Osteoblast (primary cell): ENCODE results near the gene EMP1. TPM values are rescaled to one million over a fixed set of nuclear protein-coding genes. Genes with fewer than 3 reads are reported as not detected.

Experiments
- DNase-seq: peaks from one replicate; pipeline ENCODE4 v3.0.0; 2011; ENCODE audit warnings: low spot score, mixed read lengths; ENCODE audit not compliant: insufficient read length; ENCODE audit errors: missing footprints
- H2AFZ ChIP-seq: 2 replicates; pipeline ENCODE4 v1.6.0; 2011; ENCODE audit warnings: mild to moderate bottlenecking, low read length
- H3K27ac ChIP-seq: 2 replicates; pipeline ENCODE4 v1.5.1; 2011; ENCODE audit warnings: mild to moderate bottlenecking, low read depth, low read length, moderate library complexity
- H3K27me3 ChIP-seq: 2 replicates; pipeline ENCODE4 v1.6.0; 2012; ENCODE audit warnings: mild to moderate bottlenecking, control low read depth, inconsistent platforms, low read length, moderate library complexity; ENCODE audit not compliant: insufficient read depth
- H3K36me3 ChIP-seq: 2 replicates; pipeline ENCODE4 v1.5.1; 2011; ENCODE audit warnings: mild to moderate bottlenecking, low read length, control low read depth, moderate library complexity; ENCODE audit not compliant: insufficient read depth
- H3K4me1 ChIP-seq: 2 replicates; pipeline ENCODE4 v1.5.1; 2011; ENCODE audit warnings: mild to moderate bottlenecking, low read length, control low read depth, moderate library complexity; ENCODE audit not compliant: insufficient read depth
- H3K4me2 ChIP-seq: 2 replicates; pipeline ENCODE4 v1.6.0; 2011; ENCODE audit warnings: mild to moderate bottlenecking, low read length; ENCODE audit not compliant: insufficient read depth
- H3K4me3 ChIP-seq: fragments of 200-600 bp; sonication (generic); 3 replicates; pipeline ENCODE4 v1.5.1; 2012; ENCODE audit warnings: mild to moderate bottlenecking, low read length, inconsistent platforms; ENCODE audit not compliant: insufficient read depth
- H3K79me2 ChIP-seq: 2 replicates; pipeline ENCODE4 v1.6.0; 2012; ENCODE audit warnings: mild to moderate bottlenecking, low read length, control low read depth, inconsistent platforms; ENCODE audit not compliant: insufficient read depth
- H3K9me3 ChIP-seq: 2 replicates; pipeline ENCODE4 v1.5.1; 2011; ENCODE audit warnings: low read depth, low read length, control low read depth
- H4K20me1 ChIP-seq: 2 replicates; pipeline ENCODE4 v1.6.0; 2012; ENCODE audit warnings: mild to moderate bottlenecking, low read length, control low read depth; ENCODE audit not compliant: insufficient read depth
- total RNA-seq: library from RNA; depleted of rRNA; stranded (reverse); fragments of >200 nt; gene quantifications from 2 replicates; pipeline ENCODE4 v1.2.3, GENCODE V29; 2012
- TF ChIP-seq, protein P1 (sequence below): IDR thresholded peaks from 2 replicates; pipeline ENCODE4 v1.5.1; 2011; ENCODE audit warnings: mild to moderate bottlenecking, low read depth, low read length, moderate library complexity; ENCODE audit errors: extremely low read depth

Gene EMP1
- total RNA-seq, 1 donor = 106 TPM

GRCh38 chr12:13211859-13212664 is 15.5 kb downstream of the EMP1 start:
- Histone ChIP-seq H3K9me3 (no peaks in the 10 kb centered on the region), H2AFZ (no peak overlapping the region), H3K79me2 (peaks cover 75% of the 10 kb centered on the region), H3K4me1 (peaks cover 49% of the 10 kb centered on the region), H3K36me3 (peaks cover 78% of the 10 kb centered on the region), H3K27me3 (no peaks in the 10 kb centered on the region), H3K4me2 (peak overlapping the region; percentile 0), H3K4me3 (no peak overlapping the region), H4K20me1 (peaks cover 9% of the 10 kb centered on the region), H3K27ac (peak overlapping the region; percentile 96)
- TF ChIP-seq, protein P1, sequence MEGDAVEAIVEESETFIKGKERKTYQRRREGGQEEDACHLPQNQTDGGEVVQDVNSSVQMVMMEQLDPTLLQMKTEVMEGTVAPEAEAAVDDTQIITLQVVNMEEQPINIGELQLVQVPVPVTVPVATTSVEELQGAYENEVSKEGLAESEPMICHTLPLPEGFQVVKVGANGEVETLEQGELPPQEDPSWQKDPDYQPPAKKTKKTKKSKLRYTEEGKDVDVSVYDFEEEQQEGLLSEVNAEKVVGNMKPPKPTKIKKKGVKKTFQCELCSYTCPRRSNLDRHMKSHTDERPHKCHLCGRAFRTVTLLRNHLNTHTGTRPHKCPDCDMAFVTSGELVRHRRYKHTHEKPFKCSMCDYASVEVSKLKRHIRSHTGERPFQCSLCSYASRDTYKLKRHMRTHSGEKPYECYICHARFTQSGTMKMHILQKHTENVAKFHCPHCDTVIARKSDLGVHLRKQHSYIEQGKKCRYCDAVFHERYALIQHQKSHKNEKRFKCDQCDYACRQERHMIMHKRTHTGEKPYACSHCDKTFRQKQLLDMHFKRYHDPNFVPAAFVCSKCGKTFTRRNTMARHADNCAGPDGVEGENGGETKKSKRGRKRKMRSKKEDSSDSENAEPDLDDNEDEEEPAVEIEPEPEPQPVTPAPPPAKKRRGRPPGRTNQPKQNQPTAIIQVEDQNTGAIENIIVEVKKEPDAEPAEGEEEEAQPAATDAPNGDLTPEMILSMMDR = peak; percentile 78
- DNase-seq = no peak

- H3K4me2 ChIP-seq = no peak overlapping the region
- peak overlapping the region; percentile 24 for H3K27ac ChIP-seq
- H3K4me3 ChIP-seq = no peak overlapping the region
- H4K20me1 ChIP-seq = peaks cover 6% of the 10 kb centered on the region
- H3K27me3 ChIP-seq = no peaks in the 10 kb centered on the region
- no peak overlapping the region for H2AFZ ChIP-seq
- H3K79me2 ChIP-seq = peaks cover 45% of the 10 kb centered on the region
- no peak for DNase-seq
- peaks cover 87% of the 10 kb centered on the region for H3K36me3 ChIP-seq
- no peaks in the 10 kb centered on the region for H3K9me3 ChIP-seq
- peaks cover 30% of the 10 kb centered on the region for H3K4me1 ChIP-seq
- TF ChIP-seq, protein P1 = no peak
Measured at GRCh38 chr12:13215056-13215455, 18.5 kb downstream of the EMP1 start.

DNA sequence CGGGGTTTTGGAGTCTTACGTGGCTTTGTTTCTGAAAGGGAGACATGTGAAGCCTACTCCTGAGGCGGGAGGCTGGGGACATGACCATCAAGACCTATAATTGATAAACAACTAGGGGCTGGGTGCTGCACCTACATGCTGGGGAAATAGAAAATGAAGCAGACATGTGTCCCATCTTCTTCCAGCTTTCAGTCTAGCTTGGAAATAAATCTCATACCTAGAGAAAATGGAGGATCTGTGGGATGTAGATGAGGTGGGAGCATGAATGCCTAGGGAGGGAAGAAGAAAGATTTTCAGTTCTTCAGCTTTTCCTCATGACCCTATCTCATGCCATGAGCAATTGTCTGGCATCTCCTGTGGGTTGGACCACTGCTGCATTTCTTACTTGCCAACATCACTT is 22.1 kb downstream of the EMP1 start:
- peaks cover 47% of the 10 kb centered on the region for H3K4me1 ChIP-seq
- H2AFZ ChIP-seq = no peak overlapping the region
- TF ChIP-seq, protein P1 = no peak
- no peaks in the 10 kb centered on the region for H4K20me1 ChIP-seq
- no peak overlapping the region for H3K4me3 ChIP-seq
- peaks cover 11% of the 10 kb centered on the region for H3K79me2 ChIP-seq
- H3K36me3 ChIP-seq = peaks cover 58% of the 10 kb centered on the region
- H3K9me3 ChIP-seq = no peaks in the 10 kb centered on the region
- no peak overlapping the region for H3K4me2 ChIP-seq
- no peaks in the 10 kb centered on the region for H3K27me3 ChIP-seq
- peak overlapping the region; percentile 24 for H3K27ac ChIP-seq
- no peak for DNase-seq

GRCh38 chr12:13219320-13219719 is 22.8 kb downstream of the EMP1 start:
- DNase-seq = no peak
- no peak overlapping the region for H3K4me3 ChIP-seq
- no peak overlapping the region for H3K4me2 ChIP-seq
- H3K27me3 ChIP-seq = no peaks in the 10 kb centered on the region
- peaks cover 7% of the 10 kb centered on the region for H3K79me2 ChIP-seq
- peaks cover 54% of the 10 kb centered on the region for H3K4me1 ChIP-seq
- no peaks in the 10 kb centered on the region for H4K20me1 ChIP-seq
- no peak overlapping the region for H2AFZ ChIP-seq
- peaks cover 51% of the 10 kb centered on the region for H3K36me3 ChIP-seq
- TF ChIP-seq, protein P1 = no peak
- no peaks in the 10 kb centered on the region for H3K9me3 ChIP-seq
- no peak overlapping the region for H3K27ac ChIP-seq
